Ovary (tissue), 9 donors: Measurements from ENCODE around the gene CPED1. TPM values are rescaled to one million over a fixed set of nuclear protein-coding genes. Genes with fewer than 3 reads are reported as not detected.

ENCODE experiments used
- DNase-seq, 5 donors: peaks; one replicate each; pipeline ENCODE4 v3.0.0-alpha.2; 2019 to 2020
- H3K27ac ChIP-seq, 2 donors: fragments of 200-600 bp; one replicate each; pipeline versions ENCODE4 v1.5.1 to v1.8.0; 2019 to 2022
- H3K27me3 ChIP-seq: fragments of 200-600 bp; one replicate; pipeline ENCODE4 v1.8.0; 2022
- H3K36me3 ChIP-seq: fragments of 200-600 bp; sonication (generic); one replicate; pipeline ENCODE4 v1.5.1; 2019
- H3K4me1 ChIP-seq: one replicate; pipeline ENCODE4 v1.8.1; 2013; ENCODE audit warnings: mild to moderate bottlenecking, moderate library complexity; ENCODE audit not compliant: insufficient read depth
- H3K4me3 ChIP-seq: fragments of 200-600 bp; sonication (generic); one replicate; pipeline ENCODE4 v1.5.1; 2017
- H3K9me3 ChIP-seq, 2 donors: fragments of 200-600 bp in 1 of 2; sonication (generic) in 1 of 2; one replicate each; pipeline versions ENCODE4 v1.5.1 to v1.8.1; 2013 to 2019; ENCODE audit warnings: mild to moderate bottlenecking in 1 of 2, moderate library complexity in 1 of 2
- EP300 ChIP-seq: sonication (generic); formaldehyde crosslinking; IDR thresholded peaks from one replicate; pipeline ENCODE4 v1.6.1; 2017; ENCODE audit warnings: antibody characterized with exemption
- POLR2A ChIP-seq: fragments of 450-650 bp; IDR thresholded peaks from one replicate; pipeline ENCODE4 v1.6.1; 2017; ENCODE audit warnings: antibody characterized with exemption, mild to moderate bottlenecking, moderate library complexity
- WGBS, 3 donors: extraction: QIAGEN DNeasy Blood & Tissue Kit in 1 of 3; methylation state at CpG; one replicate each; pipeline versions ENCODE4 v1.1.5 to v1.1.7; 2013 to 2017; 5-methylcytosine and 5-hydroxymethylcytosine counted together
- intact Hi-C, 4 donors: fragments of 100-400 bp; cut with DNase I; formaldehyde crosslinking; loops; one replicate each; pipeline versions ENCODE4 v1.11.0 to v1.15.1; 2022 to 2023
- polyA plus RNA-seq, 2 donors: library from polyadenylated mRNA; stranded (reverse); fragments of 200-250 nt in 1 of 2; fragments of 350-450 nt in 1 of 2; fragmentation: Illumina TruSeq in 1 of 2; extraction: RNeasy Lipid Tissue Mini Kit (QIAGEN cat#74804) in 1 of 2; gene quantifications; one replicate each; pipeline ENCODE4 v1.2.3, GENCODE V29; 2013 to 2014
- total RNA-seq, 7 donors: library from RNA; depleted of rRNA in 2 of 7; stranded (reverse); fragments of >200 nt in 2 of 7; fragmentation: NEBNext Ultra II Directional in 3 of 7; extraction: Animal tissue kit (Norgen Biotek cat#: 25700) in 3 of 7; gene quantifications; one replicate each; pipeline versions ENCODE4 v1.1.0 to v1.2.4, GENCODE V29; 2016 to 2023
- TF ChIP-seq, protein P1 (sequence below), 3 donors: fragments of 450-650 bp in 2 of 3; fragments of 200-600 bp in 1 of 3; IDR thresholded peaks; one replicate each; pipeline versions ENCODE4 v1.5.1 to v1.8.0; 2016 to 2022; ENCODE audit warnings: antibody characterized with exemption in 3 of 3, mild to moderate bottlenecking in 1 of 3
- donor health status: DM: no; HTN: no; CAD: no; lungs with moderate emphysema.
- donor health status: DM: no; HTN: no; CAD: no.
- donor health status: Bipolar disorder and iron deficiency.
- donor health status: DM: yes; HTN: yes; CAD: no.
- donor health status: DM: no; HTN: no; CAD: no.
- donor health status: DM: yes; HTN: yes; CAD: no.

CPED1 gene
- total and polyA plus RNA-seq, 9 donors = 42.1 to 127 (median 88.8) TPM

DNA sequence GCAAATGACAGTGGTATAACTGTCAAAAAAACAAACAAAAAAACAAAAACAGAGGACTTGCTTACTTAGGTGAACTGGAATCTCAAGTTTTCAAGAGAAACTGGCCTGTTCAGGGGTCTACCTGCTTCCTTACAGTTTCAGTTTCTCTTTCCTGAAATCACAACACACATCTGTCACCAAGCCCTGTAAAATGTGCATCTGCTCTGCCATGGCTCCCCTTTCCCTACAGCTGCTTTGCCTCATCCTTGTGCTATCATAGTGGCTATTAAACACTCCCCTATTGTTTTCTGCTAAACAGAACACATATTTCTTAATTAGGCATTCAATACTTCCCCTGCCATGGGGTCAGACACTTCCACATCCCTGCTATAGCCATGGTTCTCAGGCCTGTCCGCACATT, 37.6 kb downstream of the CPED1 start:
- no peak overlapping the region for H3K4me3 ChIP-seq
- TF ChIP-seq POLR2A (no peak), EP300 (no peak)
- TF ChIP-seq, protein P1, sequence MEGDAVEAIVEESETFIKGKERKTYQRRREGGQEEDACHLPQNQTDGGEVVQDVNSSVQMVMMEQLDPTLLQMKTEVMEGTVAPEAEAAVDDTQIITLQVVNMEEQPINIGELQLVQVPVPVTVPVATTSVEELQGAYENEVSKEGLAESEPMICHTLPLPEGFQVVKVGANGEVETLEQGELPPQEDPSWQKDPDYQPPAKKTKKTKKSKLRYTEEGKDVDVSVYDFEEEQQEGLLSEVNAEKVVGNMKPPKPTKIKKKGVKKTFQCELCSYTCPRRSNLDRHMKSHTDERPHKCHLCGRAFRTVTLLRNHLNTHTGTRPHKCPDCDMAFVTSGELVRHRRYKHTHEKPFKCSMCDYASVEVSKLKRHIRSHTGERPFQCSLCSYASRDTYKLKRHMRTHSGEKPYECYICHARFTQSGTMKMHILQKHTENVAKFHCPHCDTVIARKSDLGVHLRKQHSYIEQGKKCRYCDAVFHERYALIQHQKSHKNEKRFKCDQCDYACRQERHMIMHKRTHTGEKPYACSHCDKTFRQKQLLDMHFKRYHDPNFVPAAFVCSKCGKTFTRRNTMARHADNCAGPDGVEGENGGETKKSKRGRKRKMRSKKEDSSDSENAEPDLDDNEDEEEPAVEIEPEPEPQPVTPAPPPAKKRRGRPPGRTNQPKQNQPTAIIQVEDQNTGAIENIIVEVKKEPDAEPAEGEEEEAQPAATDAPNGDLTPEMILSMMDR (IDR thresholded peaks at IDR 0.05) = no peak
- intact Hi-C loops = no loop called here
- peaks cover 4% of the 10 kb centered on the region for H3K4me1 ChIP-seq
- WGBS, 3 donors = 94 to 100% (median 97%) methylated on average over 1 of the region's 1 CpG
- DNase-seq = no peak
- H3K36me3 ChIP-seq = no peaks in the 10 kb centered on the region
- H3K27me3 ChIP-seq = no peaks in the 10 kb centered on the region
- no peaks in the 10 kb centered on the region for H3K9me3 ChIP-seq
- H3K27ac ChIP-seq = no peak overlapping the region

DNA sequence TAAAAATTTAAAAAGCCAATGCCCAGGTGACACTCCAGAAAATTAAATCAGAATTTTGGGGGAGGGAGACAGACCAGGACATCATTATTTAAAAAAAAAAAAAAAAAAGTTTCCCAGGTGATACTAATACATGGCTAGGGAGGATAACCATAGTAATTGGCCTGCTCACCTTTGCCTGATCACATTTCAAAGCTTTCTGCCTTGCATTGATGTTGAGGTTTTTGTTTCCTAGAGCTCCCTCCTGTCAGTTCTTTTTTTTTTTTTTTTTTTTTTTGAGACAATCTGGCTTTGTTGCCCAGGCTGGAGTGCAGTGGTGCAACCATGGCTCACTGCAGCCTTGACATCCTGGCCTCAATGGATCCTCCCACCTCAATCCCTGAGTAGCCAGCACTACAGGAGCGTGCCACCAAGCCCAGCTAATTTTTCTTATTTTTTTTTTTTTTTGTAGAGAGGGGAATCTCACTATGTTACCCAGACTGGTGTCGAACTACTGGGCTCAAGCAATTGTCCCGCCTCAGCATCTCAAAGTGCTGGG, 38.1 kb downstream of the CPED1 start:
- H3K9me3 ChIP-seq = no peaks in the 10 kb centered on the region
- WGBS, 3 donors = 84 to 91% (median 86%) methylated on average over 3 of the region's 3 CpGs
- H3K27ac ChIP-seq = no peak overlapping the region
- no peaks in the 10 kb centered on the region for H3K36me3 ChIP-seq
- no peak overlapping the region for H3K4me3 ChIP-seq
- peak in 1 of 5 donors; percentile 34 for DNase-seq
- no peaks in the 10 kb centered on the region for H3K27me3 ChIP-seq
- intact Hi-C loops = no loop called here
- no peak for TF ChIP-seq POLR2A
- peaks cover 4% of the 10 kb centered on the region for H3K4me1 ChIP-seq

DNA sequence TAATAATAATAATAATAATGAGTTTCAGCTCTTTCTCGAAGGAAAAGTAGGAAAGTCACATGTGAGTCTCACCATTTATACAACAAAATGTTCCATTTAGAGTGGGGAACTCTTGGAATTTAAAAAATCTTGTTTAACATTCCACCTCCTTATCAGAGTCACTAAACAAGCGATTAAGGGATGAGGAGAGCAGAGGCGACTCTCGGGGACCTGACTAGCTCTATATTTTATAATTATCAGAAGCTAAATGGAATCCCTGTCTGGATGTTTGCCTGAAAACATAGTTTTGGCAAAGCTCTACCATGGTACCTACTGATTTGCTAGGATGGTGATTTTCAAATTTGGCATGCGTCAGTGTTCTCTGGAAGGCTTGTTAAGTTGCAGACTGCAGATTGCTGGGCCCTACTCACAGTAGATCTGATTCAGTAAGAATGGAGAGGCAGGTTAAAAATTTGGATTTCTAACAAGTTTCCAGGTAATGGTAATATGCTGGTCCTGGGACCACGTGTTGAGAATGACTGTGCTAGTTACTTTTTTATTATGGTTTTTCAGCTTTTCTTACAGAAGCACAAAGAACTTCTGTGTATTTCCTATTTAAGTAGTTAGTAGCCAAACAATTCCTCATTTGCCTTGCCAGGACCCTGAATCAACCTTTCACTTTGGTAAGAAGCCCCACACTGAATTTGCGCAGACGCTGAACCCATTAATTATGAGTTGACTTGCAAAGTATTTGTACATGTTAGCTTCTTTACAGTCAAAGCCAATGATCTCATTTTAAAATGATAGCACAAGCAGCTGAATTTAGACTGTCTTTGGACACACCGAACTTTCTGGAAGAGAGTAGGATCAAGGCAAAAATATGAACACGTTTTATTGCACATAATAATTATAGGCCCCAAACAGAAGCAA, 39.5 kb downstream of the CPED1 start:
- peak overlapping the region in 1 of 2 donors; percentile 65 for H3K27ac ChIP-seq
- no peaks in the 10 kb centered on the region for H3K36me3 ChIP-seq
- H3K4me3 ChIP-seq = no peak overlapping the region
- TF ChIP-seq, protein P1 (IDR thresholded peaks at IDR 0.05) = no peak
- TF ChIP-seq EP300 = no peak
- no peak for TF ChIP-seq POLR2A
- no peak for DNase-seq
- no peaks in the 10 kb centered on the region for H3K9me3 ChIP-seq
- H3K4me1 ChIP-seq = peaks cover 5% of the 10 kb centered on the region
- H3K27me3 ChIP-seq = no peaks in the 10 kb centered on the region
- intact Hi-C loops = no loop called here
- WGBS, 3 donors = 9 to 19% (median 11%) methylated on average over 10 of the region's 10 CpGs

DNA sequence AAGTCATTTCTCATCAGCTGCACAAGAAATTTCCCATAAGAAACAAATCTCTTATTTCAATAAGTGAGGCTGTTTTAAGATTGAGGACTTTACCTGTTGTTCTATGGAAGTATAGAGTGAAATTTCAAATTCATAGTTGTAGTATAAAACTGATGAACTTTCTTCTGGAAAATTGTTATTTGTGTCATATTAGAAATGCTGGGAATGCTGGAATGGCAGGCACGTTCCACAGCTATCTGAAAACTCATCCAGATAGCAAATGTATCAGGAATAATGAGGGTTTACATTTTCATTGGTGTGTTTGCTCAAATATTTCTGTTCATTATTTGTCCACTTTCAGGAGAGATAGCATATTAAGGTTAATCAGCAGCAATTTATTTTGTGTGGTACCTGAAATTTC, 40.8 kb downstream of the CPED1 start:
- Histone ChIP-seq H3K9me3 (no peaks in the 10 kb centered on the region), H3K4me1 (peaks cover 4% of the 10 kb centered on the region), H3K36me3 (no peaks in the 10 kb centered on the region), H3K27ac (no peak overlapping the region), H3K27me3 (no peaks in the 10 kb centered on the region), H3K4me3 (no peak overlapping the region)
- intact Hi-C loops = no loop called here
- WGBS, 3 donors = 37 to 61% (median 46%) methylated on average over 1 of the region's 1 CpG
- DNase-seq = no peak
- TF ChIP-seq POLR2A = no peak
- TF ChIP-seq EP300 = no peak
- TF ChIP-seq, protein P1 (IDR thresholded peaks at IDR 0.05) = no peak

DNA sequence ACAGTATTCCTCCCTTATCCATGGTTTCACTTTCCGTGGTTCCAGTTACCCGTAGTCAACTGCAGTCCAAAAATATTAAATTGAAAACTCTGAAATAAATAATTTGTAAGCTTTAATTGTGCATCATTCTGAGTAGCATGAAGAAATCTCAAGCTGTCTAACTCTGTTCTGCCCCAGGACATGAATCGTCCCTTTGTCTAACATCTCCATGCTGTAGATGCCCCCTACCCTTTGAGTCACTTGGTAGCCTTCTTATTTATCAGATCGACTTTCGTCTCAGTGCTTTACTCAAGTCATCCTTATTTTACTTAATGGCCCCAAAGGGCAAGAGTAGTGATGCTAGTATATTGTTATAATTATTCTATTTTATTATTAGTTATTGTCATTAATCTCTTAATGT, 41.8 kb downstream of the CPED1 start:
- Histone ChIP-seq H3K4me1 (peaks cover 4% of the 10 kb centered on the region), H3K4me3 (no peak overlapping the region), H3K9me3 (no peaks in the 10 kb centered on the region), H3K27me3 (no peaks in the 10 kb centered on the region), H3K27ac (no peak overlapping the region), H3K36me3 (no peaks in the 10 kb centered on the region)
- no peak for DNase-seq
- WGBS, 3 donors = 65 to 77% (median 70%) methylated on average over 5 of the region's 5 CpGs
- intact Hi-C loops = no loop called here
- TF ChIP-seq EP300 (no peak), POLR2A (no peak)
- TF ChIP-seq, protein P1 (IDR thresholded peaks at IDR 0.05) = no peak
